ENCODE measurements around the gene TCF25. TPM values are rescaled to one million over a fixed set of nuclear protein-coding genes. Genes with fewer than 3 reads are reported as not detected.
A peak's percentile ranks its signal among the peaks of the same experiment; 100 is the strongest.
"Not testable (repeated sequence)": the region's sequence is repeated elsewhere in the genome, so short reads cannot be mapped to it uniquely, and the experiment has no call there.

The TCF25 gene
- 227 TPM for total RNA-seq

GRCh38 chr16:89873109-89873971 is at the start of gene TCF25:
Gene TCF25, plus strand, starts transcription at chr16:89873592. Its CDS starts 76 bp downstream, at chr16:89873668.
- peak; percentile 96 for DNase-seq

GRCh38 chr16:89823824-89824148 is 49.6 kb upstream of the TCF25 start:
- not testable (repeated sequence) for DNase-seq

GRCh38 chr16:89826531-89827382 is 46.6 kb upstream of the TCF25 start:
- no peak for DNase-seq

GRCh38 chr16:89827383-89828198 is 45.8 kb upstream of the TCF25 start:
- peak; percentile 51 for DNase-seq

- DNase-seq: peak; percentile 93
Observed at GRCh38 chr16:89828199-89828869, 45.1 kb upstream of the TCF25 start, which contains the start of gene SPIRE2. Gene SPIRE2, plus strand, starts transcription at chr16:89828475. Its CDS starts 76 bp downstream, at chr16:89828551.

- no peak for DNase-seq
Observed at GRCh38 chr16:89828870-89829629, 44.3 kb upstream of the TCF25 start.

GRCh38 chr16:89829630-89830437 is 43.6 kb upstream of the TCF25 start:
- no peak for DNase-seq

- no peak for DNase-seq
Observed at GRCh38 chr16:89831810-89832328, 41.5 kb upstream of the TCF25 start.

GRCh38 chr16:89833664-89834363 is 39.6 kb upstream of the TCF25 start:
- not testable (repeated sequence) for DNase-seq

GRCh38 chr16:89834813-89835363 is 38.5 kb upstream of the TCF25 start:
- not testable (repeated sequence) for DNase-seq

- DNase-seq: not testable (repeated sequence)
Observed at GRCh38 chr16:89836484-89836883, 36.9 kb upstream of the TCF25 start.

GRCh38 chr16:89837014-89837546 is 36.3 kb upstream of the TCF25 start:
- no peak for DNase-seq

- DNase-seq: no peak
Observed at GRCh38 chr16:89841275-89841674, 32.1 kb upstream of the TCF25 start.

GRCh38 chr16:89842471-89843408 is 30.7 kb upstream of the TCF25 start:
- DNase-seq: no peak

- no peak for DNase-seq
Observed at GRCh38 chr16:89843409-89844350, 29.7 kb upstream of the TCF25 start.

- no peak for DNase-seq
Observed at GRCh38 chr16:89844739-89845339, 28.6 kb upstream of the TCF25 start.
